Effector memory CD4-positive, alpha-beta T cell (primary cell): ENCODE results near the gene CBFA2T3.
"Not testable (repeated sequence)": the region's sequence is repeated elsewhere in the genome, so short reads cannot be mapped to it uniquely, and the experiment has no call there.

Source experiments
- DNase-seq, 3 donors: peaks; one replicate each; pipeline ENCODE4 v3.0.0-alpha.2; 2020
- H3K27ac ChIP-seq: 2 replicates; pipeline ENCODE4 v1.7.0; 2013; ENCODE audit warnings: mild to moderate bottlenecking, low read length, moderate library complexity; ENCODE audit not compliant: insufficient read depth, poor library complexity, severe bottlenecking
- H3K27me3 ChIP-seq: replicated peaks from 2 replicates; pipeline ENCODE4 v1.7.0; 2013; ENCODE audit warnings: mild to moderate bottlenecking, low read length; ENCODE audit not compliant: insufficient read depth, control insufficient read depth, poor library complexity, severe bottlenecking
- H3K36me3 ChIP-seq: 2 replicates; pipeline ENCODE4 v1.7.0; 2013; ENCODE audit warnings: mild to moderate bottlenecking, low read length, moderate library complexity; ENCODE audit not compliant: control insufficient read depth, insufficient read depth
- H3K4me1 ChIP-seq: 2 replicates; pipeline ENCODE4 v1.7.0; 2013; ENCODE audit warnings: low read length, mild to moderate bottlenecking; ENCODE audit not compliant: control insufficient read depth, insufficient read depth, poor library complexity, severe bottlenecking
- H3K4me3 ChIP-seq: 2 replicates; pipeline ENCODE4 v1.7.0; 2013; ENCODE audit warnings: low read length, low read depth, mild to moderate bottlenecking; ENCODE audit not compliant: insufficient read depth, poor library complexity, severe bottlenecking
- H3K9me3 ChIP-seq: 2 replicates; pipeline ENCODE4 v1.7.0; 2013; ENCODE audit warnings: mild to moderate bottlenecking, low read length, moderate library complexity; ENCODE audit not compliant: control insufficient read depth

The CBFA2T3 gene

DNA sequence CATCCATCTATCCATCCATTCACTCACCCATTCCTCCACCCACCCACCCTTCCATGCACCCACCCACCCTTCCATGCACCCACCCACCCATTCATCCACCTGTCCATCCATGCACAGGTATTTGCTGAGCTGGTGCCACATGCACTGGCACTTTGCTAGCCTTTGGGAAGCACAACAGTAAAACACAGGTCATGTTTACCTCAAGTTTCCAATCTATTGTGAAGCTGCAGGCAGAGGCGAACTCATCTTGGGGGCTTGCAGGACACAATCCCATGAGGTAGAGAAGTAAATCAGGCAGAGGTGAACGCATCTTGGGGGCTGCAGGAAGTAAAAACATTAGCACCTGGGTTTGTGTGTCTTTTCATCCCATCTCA, 35.6 kb upstream of the CBFA2T3 start:
- no peak overlapping the region for H3K27ac ChIP-seq
- no peaks in the 10 kb centered on the region for H3K9me3 ChIP-seq
- H3K36me3 ChIP-seq = no peaks in the 10 kb centered on the region
- no peaks in the 10 kb centered on the region for H3K4me1 ChIP-seq
- DNase-seq = no peak
- peaks cover 5% of the 10 kb centered on the region for H3K27me3 ChIP-seq
- H3K4me3 ChIP-seq = no peak overlapping the region

DNA sequence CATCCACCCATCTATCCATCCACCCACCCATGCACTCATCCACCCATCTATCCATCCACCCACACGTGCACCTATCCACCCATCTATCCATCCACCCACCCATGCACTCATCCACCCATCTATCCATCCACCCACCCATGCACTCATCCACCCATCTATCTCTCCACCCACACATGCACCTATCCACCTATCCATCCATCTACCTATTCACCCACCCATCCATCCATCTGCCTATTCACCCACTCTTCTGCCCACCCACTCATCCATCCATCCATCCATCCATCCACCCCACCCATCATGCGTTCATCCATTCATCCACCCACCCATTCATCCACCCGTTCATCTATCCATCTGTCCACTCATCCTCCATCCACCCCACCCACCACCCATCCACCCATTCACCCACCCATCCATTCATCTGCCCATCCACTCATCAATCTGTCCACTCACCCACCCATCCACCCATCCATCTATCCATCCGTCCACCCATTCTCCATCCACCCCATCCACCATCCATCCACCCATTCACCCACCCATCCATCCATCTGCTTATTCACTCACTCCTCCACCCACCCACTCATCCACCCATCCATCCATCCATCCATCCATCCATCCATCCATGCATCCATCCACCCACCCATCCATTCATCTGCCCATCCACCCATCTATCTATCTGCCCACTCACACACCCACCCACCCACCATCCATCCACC, 35.1 kb upstream of the CBFA2T3 start:
- H3K4me3 ChIP-seq = no peak overlapping the region
- no peak overlapping the region for H3K27ac ChIP-seq
- DNase-seq = no peak
- no peaks in the 10 kb centered on the region for H3K4me1 ChIP-seq
- H3K36me3 ChIP-seq = no peaks in the 10 kb centered on the region
- peaks cover 5% of the 10 kb centered on the region for H3K27me3 ChIP-seq
- no peaks in the 10 kb centered on the region for H3K9me3 ChIP-seq

DNA sequence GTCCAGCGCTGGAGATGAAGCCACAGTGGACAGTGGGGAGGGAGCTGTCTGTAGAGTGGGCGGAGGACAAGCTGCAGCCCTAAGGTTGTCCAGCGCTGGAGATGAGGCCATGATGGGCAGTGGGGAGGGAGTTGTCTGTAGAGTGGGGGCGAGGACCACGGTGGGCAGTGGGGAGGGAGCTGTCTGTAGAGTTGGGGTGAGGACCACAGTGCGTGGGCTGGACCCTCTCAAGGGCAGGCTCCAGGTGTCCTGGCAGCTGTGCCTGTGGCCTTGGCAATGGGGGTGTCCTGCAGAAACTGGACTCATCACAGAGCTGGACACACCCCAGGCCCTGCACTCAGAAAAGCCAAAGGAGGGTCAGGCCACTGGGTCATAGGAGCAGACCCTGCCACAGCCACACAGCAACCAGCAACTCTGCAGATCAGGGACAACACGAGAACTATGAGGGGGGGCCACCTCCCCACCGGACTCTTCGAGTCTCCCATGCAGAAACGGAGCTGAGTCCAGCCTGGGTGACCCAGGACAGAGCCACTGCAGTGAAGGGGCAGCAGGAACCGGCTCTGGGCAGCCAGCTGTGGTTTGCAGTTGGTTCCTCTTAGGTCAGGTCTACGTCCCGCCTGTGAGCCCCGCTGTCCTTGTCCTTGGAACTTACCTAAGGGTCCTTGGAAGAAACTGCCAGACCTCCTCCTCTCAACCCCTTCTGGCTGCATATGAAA, 33.4 kb upstream of the CBFA2T3 start:
- Histone ChIP-seq H3K27ac (no peak overlapping the region), H3K27me3 (peaks cover 5% of the 10 kb centered on the region), H3K4me1 (no peaks in the 10 kb centered on the region), H3K9me3 (no peaks in the 10 kb centered on the region), H3K36me3 (no peaks in the 10 kb centered on the region), H3K4me3 (no peak overlapping the region)
- no peak for DNase-seq

GRCh38 chr16:89009343-89010209, 32.6 kb upstream of the CBFA2T3 start:
- no peak overlapping the region for H3K4me3 ChIP-seq
- no peaks in the 10 kb centered on the region for H3K9me3 ChIP-seq
- H3K36me3 ChIP-seq = no peaks in the 10 kb centered on the region
- no peak for DNase-seq
- H3K27me3 ChIP-seq = peaks cover 5% of the 10 kb centered on the region
- no peak overlapping the region for H3K27ac ChIP-seq
- H3K4me1 ChIP-seq = no peaks in the 10 kb centered on the region

DNA sequence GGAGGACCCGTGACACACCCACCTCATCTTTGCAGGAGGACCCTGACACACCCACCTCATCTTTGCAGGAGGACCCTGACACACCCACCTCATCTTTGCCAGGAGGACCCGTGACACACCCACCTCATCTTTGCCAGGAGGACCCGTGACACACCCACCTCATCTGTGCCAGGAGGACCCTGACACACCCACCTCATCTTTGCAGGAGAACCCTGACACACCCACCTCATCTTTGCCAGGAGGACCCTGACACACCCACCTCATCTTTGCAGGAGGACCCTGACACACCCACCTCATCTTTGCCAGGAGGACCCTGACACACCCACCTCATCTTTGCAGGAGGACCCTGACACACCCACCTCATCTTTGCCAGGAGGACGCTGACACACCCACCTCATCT, 31.8 kb upstream of the CBFA2T3 start:
- not testable (repeated sequence) for H3K4me1 ChIP-seq, H3K27me3 ChIP-seq, DNase-seq

GRCh38 chr16:89007371-89008249, 30.6 kb upstream of the CBFA2T3 start:
- H3K4me1 ChIP-seq = peaks cover 2% of the 10 kb centered on the region
- no peaks in the 10 kb centered on the region for H3K36me3 ChIP-seq
- H3K4me3 ChIP-seq = no peak overlapping the region
- no peak for DNase-seq
- H3K27ac ChIP-seq = no peak overlapping the region
- peaks cover 5% of the 10 kb centered on the region for H3K27me3 ChIP-seq
- H3K9me3 ChIP-seq = no peaks in the 10 kb centered on the region

More for the DNA sequence above, 31.8 kb upstream of the CBFA2T3 start:
- H3K9me3 ChIP-seq, H3K4me3 ChIP-seq, H3K36me3 ChIP-seq, H3K27ac ChIP-seq: not testable (repeated sequence)

GRCh38 chr16:89006036-89006752, 29.2 kb upstream of the CBFA2T3 start:
- Histone ChIP-seq H3K27ac (no peak overlapping the region), H3K4me3 (no peak overlapping the region), H3K9me3 (no peaks in the 10 kb centered on the region), H3K4me1 (peaks cover 2% of the 10 kb centered on the region), H3K27me3 (peaks cover 5% of the 10 kb centered on the region), H3K36me3 (no peaks in the 10 kb centered on the region)
- DNase-seq = no peak

- Histone ChIP-seq H3K4me3 (no peak overlapping the region), H3K9me3 (no peaks in the 10 kb centered on the region), H3K36me3 (no peaks in the 10 kb centered on the region), H3K4me1 (peaks cover 2% of the 10 kb centered on the region), H3K27ac (no peak overlapping the region), H3K27me3 (peaks cover 5% of the 10 kb centered on the region)
- DNase-seq = no peak
Measured at GRCh38 chr16:89005201-89006035, 28.4 kb upstream of the CBFA2T3 start.
